Measurements from ENCODE around the gene TMEM233. TPM values are rescaled to one million over a fixed set of nuclear protein-coding genes. Genes with fewer than 3 reads are reported as not detected.
A peak's percentile ranks its signal among the peaks of the same experiment; 100 is the strongest.

Gene TMEM233
- total RNA-seq: under 1 TPM in 1 of 4 donors, not detected in 3; 0.19 TPM

DNA sequence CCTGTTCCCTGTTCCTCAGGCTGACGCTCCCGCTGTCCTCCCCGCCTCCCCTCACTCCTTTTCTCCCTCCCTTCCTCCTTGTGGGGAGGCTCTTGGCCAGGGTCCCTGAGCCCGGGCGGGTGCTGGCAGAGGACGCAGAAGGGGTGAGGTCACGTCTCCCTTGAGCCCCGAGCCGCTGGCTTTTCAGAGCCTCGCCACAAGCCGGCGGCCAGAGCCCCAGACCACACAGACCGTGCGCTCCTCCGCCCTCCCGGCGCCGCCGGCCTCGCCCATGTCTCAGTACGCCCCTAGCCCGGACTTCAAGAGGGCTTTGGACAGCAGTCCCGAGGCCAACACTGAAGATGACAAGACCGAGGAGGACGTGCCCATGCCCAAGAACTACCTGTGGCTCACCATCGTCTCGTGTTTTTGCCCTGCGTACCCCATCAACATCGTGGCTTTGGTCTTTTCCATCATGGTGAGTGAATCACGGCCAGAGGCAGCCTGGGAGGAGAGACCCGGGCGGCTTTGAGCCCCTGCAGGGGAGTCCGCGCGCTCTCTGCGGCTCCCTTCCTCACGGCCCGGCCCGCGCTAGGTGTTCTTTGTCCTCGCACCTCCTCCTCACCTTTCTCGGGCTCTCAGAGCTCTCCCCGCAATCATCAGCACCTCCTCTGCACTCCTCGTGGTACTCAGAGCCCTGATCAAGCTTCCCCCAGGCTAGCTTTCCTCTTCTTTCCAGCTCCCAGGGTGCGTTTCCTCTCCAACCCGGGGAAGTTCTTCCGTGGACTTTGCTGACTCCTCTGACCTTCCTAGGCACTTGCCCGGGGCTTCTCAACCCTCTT is at the start of gene TMEM233:
TMEM233 (plus strand) TSS at position 197 of the 821 bp plus-strand sequence; CDS start at position 272, 75 bp downstream.
- DNase-seq (ENCODE audit: low spot score in 2 of 2): no peak
- Histone ChIP-seq H3K4me3 (peak within 1 kb of the TSS; percentile 35), H3K27ac (no peak within 1 kb of the TSS)

DNA sequence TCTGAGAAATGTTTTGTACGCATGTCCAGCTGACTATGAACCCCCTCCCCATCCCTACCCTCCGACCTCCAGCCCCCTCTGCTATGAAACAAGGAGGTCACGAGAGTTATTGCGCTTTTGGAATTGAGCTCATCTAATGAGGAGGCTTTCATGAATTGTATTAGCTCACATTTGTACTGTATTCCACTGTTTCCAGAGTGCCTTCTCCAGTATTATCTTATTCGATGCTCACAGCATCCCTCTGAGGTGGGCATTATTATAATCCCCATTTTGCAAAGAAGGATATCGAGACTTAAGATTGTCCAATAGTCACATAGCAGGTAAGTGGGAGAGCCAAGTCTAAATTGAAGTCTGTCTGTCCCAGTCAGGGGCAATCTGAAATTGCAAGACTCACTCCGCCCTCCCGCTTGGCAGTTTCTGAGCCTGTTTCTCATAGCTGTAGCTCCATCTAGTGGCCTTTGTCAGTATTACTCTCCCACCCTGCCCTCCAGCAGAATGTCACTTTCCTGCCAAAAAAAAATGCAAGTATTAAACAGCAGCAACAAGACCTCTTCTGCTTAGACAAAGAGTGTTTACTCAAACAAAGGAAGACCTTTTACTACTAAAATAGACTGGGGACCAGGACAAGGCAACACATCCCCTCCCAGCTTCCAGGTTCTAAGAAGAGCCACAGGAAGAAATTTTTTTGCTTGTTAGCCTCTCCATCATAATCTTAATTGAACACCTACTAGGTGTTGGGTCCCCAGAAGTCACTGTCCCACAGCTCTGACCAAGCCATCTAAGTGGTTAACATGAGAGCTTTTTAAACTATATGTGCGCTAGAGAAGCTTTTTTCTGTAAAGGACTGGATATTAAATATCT is 48.6 kb upstream of the TMEM233 start:
- WGBS: 45% methylated on average over 9 of the region's 9 CpGs
- Histone ChIP-seq H3K9me3 (no peaks in the 10 kb centered on the region), H3K4me1 (no peaks in the 10 kb centered on the region), H3K27ac (no peak overlapping the region), H3K4me3 (no peak overlapping the region), H3K36me3 (no peaks in the 10 kb centered on the region), H3K27me3 (peaks cover 17% of the 10 kb centered on the region)
- TF ChIP-seq, protein P1, sequence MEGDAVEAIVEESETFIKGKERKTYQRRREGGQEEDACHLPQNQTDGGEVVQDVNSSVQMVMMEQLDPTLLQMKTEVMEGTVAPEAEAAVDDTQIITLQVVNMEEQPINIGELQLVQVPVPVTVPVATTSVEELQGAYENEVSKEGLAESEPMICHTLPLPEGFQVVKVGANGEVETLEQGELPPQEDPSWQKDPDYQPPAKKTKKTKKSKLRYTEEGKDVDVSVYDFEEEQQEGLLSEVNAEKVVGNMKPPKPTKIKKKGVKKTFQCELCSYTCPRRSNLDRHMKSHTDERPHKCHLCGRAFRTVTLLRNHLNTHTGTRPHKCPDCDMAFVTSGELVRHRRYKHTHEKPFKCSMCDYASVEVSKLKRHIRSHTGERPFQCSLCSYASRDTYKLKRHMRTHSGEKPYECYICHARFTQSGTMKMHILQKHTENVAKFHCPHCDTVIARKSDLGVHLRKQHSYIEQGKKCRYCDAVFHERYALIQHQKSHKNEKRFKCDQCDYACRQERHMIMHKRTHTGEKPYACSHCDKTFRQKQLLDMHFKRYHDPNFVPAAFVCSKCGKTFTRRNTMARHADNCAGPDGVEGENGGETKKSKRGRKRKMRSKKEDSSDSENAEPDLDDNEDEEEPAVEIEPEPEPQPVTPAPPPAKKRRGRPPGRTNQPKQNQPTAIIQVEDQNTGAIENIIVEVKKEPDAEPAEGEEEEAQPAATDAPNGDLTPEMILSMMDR (IDR thresholded peaks at IDR 0.05): peak; percentile 71 to 86
- no peak for TF ChIP-seq POLR2A (IDR thresholded peaks at IDR 0.05)
- peak in 1 of 2 donors; percentile 67 for DNase-seq (ENCODE audit: low spot score in 2 of 2)

More for the DNA sequence above, at the start of gene TMEM233:
- under 1% methylated on average over 48 of the region's 48 CpGs for WGBS
- Histone ChIP-seq H3K27me3 (peaks cover 52% of the 10 kb centered on the region), H3K36me3 (no peaks in the 10 kb centered on the region), H3K4me1 (peaks cover 15% of the 10 kb centered on the region), H3K9me3 (no peaks in the 10 kb centered on the region)
- no peak for TF ChIP-seq POLR2A (IDR thresholded peaks at IDR 0.05)
- TF ChIP-seq, protein P1 (IDR thresholded peaks at IDR 0.05): no peak
- TF ChIP-seq POLR2AphosphoS5 (IDR thresholded peaks at IDR 0.05): no peak
- TF ChIP-seq EP300 (IDR thresholded peaks at IDR 0.05): no peak

DNA sequence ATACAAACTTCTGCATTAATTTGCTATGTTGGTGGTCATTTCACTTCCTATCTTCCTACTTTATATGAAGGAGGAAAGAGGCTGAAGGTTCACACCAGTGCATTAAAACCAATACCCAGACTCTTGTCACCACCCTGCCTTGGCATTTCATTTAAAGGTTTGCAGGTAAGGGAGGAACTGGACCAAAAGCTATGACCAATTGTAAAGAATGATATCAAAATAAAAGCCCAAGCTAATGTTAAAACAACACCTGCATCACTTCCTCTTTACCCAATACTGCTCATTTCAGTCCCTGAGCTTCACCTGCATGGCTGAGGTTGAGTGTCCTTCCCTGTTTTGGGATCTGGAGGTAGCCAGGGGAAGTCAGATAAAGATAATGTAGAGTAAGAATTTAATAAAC is 47.2 kb upstream of the TMEM233 start:
- no peaks in the 10 kb centered on the region for H3K9me3 ChIP-seq
- no peak overlapping the region for H3K27ac ChIP-seq
- H3K4me3 ChIP-seq: no peak overlapping the region
- no peaks in the 10 kb centered on the region for H3K36me3 ChIP-seq
- no peaks in the 10 kb centered on the region for H3K4me1 ChIP-seq
- no peak for TF ChIP-seq POLR2AphosphoS5 (IDR thresholded peaks at IDR 0.05)
- TF ChIP-seq EP300 (IDR thresholded peaks at IDR 0.05): no peak
- no peak for TF ChIP-seq POLR2A (IDR thresholded peaks at IDR 0.05)
- TF ChIP-seq, protein P1 (IDR thresholded peaks at IDR 0.05): no peak
- peaks cover 13% of the 10 kb centered on the region for H3K27me3 ChIP-seq
- no peak for DNase-seq (ENCODE audit: low spot score in 2 of 2)

DNA sequence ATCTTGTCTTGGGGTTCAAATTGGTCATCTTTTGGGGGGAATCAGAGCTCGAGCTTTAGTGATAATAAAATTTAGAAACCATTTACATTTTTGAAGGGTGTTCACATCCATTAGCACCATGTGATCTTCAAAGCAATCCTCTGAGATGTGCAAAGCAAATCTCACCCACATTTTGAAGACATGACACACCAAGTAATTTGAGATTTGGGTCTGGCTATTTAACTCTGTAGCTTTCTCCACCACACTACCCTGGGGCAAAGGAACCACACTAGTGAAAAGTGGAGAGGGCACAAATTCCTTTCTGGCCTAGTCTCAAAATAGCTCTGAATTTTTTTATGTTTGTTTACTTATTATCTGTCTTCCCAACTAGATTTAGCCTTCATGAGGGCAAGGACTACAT is 46.6 kb upstream of the TMEM233 start:
- H3K36me3 ChIP-seq: no peaks in the 10 kb centered on the region
- no peak overlapping the region for H3K27ac ChIP-seq
- H3K27me3 ChIP-seq: peaks cover 13% of the 10 kb centered on the region
- DNase-seq (ENCODE audit: low spot score in 2 of 2): no peak
- H3K4me1 ChIP-seq: no peaks in the 10 kb centered on the region
- 25% methylated on average over 1 of the region's 1 CpG for WGBS
- TF ChIP-seq POLR2AphosphoS5 (IDR thresholded peaks at IDR 0.05) (no peak), POLR2A (IDR thresholded peaks at IDR 0.05) (no peak), EP300 (IDR thresholded peaks at IDR 0.05) (no peak)
- TF ChIP-seq, protein P1 (IDR thresholded peaks at IDR 0.05): no peak
- H3K4me3 ChIP-seq: no peak overlapping the region
- H3K9me3 ChIP-seq: no peaks in the 10 kb centered on the region

DNA sequence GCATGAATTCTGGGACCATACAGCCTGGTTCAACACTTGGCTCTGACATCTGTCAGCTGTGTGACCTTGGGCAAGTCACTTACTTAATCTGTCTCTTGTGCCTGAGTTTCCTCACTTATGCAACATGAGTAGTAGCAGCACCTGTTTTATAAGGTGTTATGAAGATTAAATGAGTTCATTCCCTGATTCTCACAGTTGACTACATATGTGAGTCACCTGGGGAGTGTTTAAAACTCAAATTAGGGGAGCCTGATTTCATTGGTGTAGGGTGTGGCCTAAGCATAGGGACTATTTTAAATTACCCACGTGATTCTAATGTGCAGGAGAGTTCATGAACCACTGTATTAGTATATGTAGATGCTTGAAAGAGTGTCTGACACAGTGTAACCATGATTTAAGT is 36.7 kb upstream of the TMEM233 start:
- no peak for TF ChIP-seq POLR2AphosphoS5 (IDR thresholded peaks at IDR 0.05)
- no peak for TF ChIP-seq POLR2A (IDR thresholded peaks at IDR 0.05)
- TF ChIP-seq EP300 (IDR thresholded peaks at IDR 0.05): no peak
- TF ChIP-seq, protein P1 (IDR thresholded peaks at IDR 0.05): no peak
- 25% methylated on average over 1 of the region's 1 CpG for WGBS
- H3K27ac ChIP-seq: no peak overlapping the region
- no peaks in the 10 kb centered on the region for H3K4me1 ChIP-seq
- no peak overlapping the region for H3K4me3 ChIP-seq
- H3K9me3 ChIP-seq: no peaks in the 10 kb centered on the region
- no peaks in the 10 kb centered on the region for H3K27me3 ChIP-seq
- no peak for DNase-seq (ENCODE audit: low spot score in 2 of 2)
- H3K36me3 ChIP-seq: no peaks in the 10 kb centered on the region

Data from suprapubic skin (tissue), 4 donors.